GM23338 (cell line): ENCODE data around the gene FCHSD2.

ENCODE experiments used
- CREB1 ChIP-seq: fragments of 250-450 bp; sonication (Bioruptor Pico); IDR thresholded peaks from 2 replicates; pipeline ENCODE4 v1.5.0; 2020; ENCODE audit warnings: low read depth, mild to moderate bottlenecking, moderate library complexity
- CTCF ChIP-seq, 2 experiments: fragments of 200-600 bp in 1 of 2; sonication (generic) in 1 of 2; conservative IDR thresholded peaks; 2 replicates each; pipeline versions ENCODE4 v1.5.1 to v1.6.1; 2016 to 2017; ENCODE audit warnings: antibody characterized with exemption in 2 of 2, low read depth in 2 of 2, mild to moderate bottlenecking in 2 of 2, moderate library complexity in 1 of 2
- EZH2 ChIP-seq: fragments of 200-600 bp; sonication (generic); IDR thresholded peaks from one replicate; pipeline ENCODE4 v1.8.0; 2017; ENCODE audit warnings: antibody characterized with exemption, mild to moderate bottlenecking, low read depth; ENCODE audit not compliant: unreplicated experiment

DNA sequence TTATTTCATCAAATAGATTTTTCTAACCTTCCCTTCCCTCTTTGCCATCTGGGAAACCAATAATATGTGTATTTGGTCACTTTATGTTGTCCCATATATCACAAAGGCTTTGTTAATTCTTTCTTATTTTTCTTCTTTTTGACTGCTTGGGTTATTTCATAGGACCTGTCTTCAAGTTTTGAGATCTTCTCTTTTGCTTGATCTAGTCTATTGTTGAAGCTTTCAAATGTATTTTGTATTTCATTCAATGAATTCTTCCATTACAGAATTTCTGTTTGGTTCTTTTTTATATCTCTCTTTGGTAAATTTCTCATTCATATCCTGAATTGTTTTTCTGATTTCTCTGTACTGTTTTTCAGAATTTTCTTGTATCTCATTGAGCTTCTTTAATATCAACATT is 132.1 kb downstream of the FCHSD2 start:
- TF ChIP-seq CREB1 (no peak), EZH2 (no peak), CTCF (conservative IDR thresholded peaks at IDR 0.05; ENCODE audit: low read depth in 2 of 2) (no peak)
